Measurements from ENCODE around the gene MOB2.

DNA sequence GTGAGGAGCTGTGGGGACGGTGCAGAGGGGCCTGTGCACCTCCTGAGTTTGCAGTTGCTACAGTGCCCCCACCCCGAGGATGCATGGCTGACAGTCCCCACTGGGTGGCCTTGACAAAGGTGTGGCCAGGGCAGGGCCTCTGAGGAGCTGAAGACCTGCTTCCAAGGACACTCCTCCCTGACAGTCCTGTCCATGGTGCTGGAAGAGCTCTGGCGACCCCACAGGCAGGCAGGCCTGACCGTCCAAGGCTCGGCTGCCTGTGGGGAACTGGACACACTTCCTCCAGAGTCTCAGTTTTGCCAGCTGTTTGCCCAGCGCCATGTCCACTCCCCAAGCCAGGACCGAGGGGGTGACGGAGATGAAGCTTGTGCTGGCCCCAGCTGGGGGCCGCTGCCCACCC lies 64.1 kb downstream of the MOB2 start:
- TF ChIP-seq CTCF (IDR thresholded peaks at IDR 0.05) (no peak), POLR2A (IDR thresholded peaks at IDR 0.05) (no peak), POLR2AphosphoS5 (IDR thresholded peaks at IDR 0.05; ENCODE audit: insufficient read depth in 1 of 2, low read depth in 1 of 2) (no peak)

Data from vagina (tissue), 2 donors.